Fibroblast of mammary gland (primary cell): ENCODE data around the gene BET1L.

Experiments
- DNase-seq: peaks from one replicate; pipeline ENCODE4 v3.0.0-alpha.2; 2010; ENCODE audit warnings: low read depth
- H3K4me3 ChIP-seq: 2 replicates; pipeline ENCODE4 v1.5.1; 2011; ENCODE audit warnings: low read depth, mild to moderate bottlenecking, low read length, moderate library complexity; ENCODE audit not compliant: control insufficient read depth
- TF ChIP-seq, protein P1 (sequence below): conservative IDR thresholded peaks from 2 replicates; pipeline ENCODE4 v1.5.1; 2011; ENCODE audit warnings: low read depth, low read length, inconsistent platforms; ENCODE audit not compliant: control insufficient read depth, insufficient read depth

BET1L gene, protein sequence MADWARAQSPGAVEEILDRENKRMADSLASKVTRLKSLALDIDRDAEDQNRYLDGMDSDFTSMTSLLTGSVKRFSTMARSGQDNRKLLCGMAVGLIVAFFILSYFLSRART

GRCh38 chr11:207208-207862 is at the start of gene BET1L, which contains the start of gene RIC8A:
TSS of gene BET1L (minus strand) at chr11:207399. CDS start at chr11:207321, 78 bp downstream.
TSS of gene RIC8A (plus strand) at chr11:207708. CDS start at chr11:208855, 1,147 bp downstream.
- peak within 1 kb of the TSS; percentile 95 for H3K4me3 ChIP-seq
- DNase-seq: peak; percentile 99
- TF ChIP-seq, protein P1, sequence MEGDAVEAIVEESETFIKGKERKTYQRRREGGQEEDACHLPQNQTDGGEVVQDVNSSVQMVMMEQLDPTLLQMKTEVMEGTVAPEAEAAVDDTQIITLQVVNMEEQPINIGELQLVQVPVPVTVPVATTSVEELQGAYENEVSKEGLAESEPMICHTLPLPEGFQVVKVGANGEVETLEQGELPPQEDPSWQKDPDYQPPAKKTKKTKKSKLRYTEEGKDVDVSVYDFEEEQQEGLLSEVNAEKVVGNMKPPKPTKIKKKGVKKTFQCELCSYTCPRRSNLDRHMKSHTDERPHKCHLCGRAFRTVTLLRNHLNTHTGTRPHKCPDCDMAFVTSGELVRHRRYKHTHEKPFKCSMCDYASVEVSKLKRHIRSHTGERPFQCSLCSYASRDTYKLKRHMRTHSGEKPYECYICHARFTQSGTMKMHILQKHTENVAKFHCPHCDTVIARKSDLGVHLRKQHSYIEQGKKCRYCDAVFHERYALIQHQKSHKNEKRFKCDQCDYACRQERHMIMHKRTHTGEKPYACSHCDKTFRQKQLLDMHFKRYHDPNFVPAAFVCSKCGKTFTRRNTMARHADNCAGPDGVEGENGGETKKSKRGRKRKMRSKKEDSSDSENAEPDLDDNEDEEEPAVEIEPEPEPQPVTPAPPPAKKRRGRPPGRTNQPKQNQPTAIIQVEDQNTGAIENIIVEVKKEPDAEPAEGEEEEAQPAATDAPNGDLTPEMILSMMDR: no peak

DNA sequence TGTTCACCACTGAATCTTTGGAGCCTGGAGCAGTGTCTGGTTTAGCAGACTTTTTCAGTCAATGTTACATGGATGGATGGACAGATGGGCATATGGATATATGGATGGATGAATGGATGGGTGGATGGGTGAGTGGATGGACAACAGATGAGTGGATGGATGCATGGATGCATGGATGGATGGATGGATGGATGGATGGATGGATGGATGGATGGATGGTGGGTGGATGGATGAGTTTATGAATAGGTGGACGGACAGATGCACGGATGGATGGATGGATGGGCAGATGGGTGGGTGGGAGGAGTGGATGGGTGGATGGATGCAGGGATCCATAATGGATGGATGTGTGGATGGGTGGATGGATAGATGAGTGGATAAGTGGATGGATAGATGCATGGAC is 48.6 kb upstream of the BET1L start:
- TF ChIP-seq, protein P1: no peak
- DNase-seq: no peak

DNA sequence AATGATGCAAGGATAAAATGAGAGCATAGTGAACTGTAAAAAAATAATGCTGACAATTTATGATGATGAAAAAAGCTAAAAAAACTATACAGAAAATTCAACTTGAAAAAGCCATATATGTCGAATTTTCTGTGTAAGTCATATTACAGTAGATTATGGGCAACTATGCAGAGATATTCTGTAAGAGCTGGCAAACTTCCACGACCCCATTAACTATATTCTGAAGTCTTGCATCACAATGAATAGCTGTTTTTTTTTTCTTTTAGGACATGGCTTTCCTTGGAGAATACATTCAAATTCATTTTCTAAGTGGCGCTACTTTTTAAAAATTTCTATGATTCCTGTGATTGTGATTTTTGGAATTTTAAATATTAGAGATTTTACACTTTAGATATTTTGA is 48.0 kb upstream of the BET1L start:
- DNase-seq: peak; percentile 31
- TF ChIP-seq, protein P1: no peak
- no peak overlapping the region for H3K4me3 ChIP-seq

More for the DNA sequence above, 48.6 kb upstream of the BET1L start:
- no peak overlapping the region for H3K4me3 ChIP-seq

- TF ChIP-seq, protein P1: no peak
- no peak for DNase-seq
- H3K4me3 ChIP-seq: no peak overlapping the region
Observed at GRCh38 chr11:253886-254270, 46.7 kb upstream of the BET1L start.

DNA sequence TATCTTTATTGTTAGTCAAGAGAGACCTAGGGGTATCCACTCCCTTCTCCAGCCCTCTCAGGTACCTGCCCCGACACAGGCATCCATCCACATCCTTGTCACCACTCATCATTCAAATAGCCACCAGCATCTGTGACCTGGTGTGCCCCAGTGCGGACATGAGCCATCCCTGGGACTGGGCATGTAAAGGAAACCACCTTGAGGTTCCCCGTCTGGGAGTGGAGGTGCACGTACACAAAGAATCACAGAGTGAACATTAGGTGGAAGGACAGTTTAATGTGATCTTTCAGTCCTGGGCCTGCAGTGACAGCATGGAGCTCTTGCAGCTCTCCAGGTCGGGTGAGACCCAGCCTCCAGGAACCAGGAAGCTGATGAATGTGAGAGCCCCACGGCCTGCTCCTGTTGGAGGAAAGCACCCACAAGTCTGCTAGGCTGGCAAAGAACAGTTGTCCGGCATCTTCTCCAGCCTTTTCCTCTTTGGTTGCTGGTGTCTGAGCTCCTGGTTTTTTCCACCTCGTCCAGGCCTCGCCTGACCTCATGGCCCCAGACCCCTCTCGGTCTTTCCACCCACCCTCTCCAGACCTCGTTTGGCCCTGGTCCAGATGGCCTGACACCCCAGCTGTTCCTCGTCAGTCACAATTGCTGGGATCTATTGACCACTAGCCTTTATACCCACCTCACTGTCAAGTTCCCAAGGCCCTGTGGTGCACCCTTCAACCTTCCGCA is 46.1 kb upstream of the BET1L start:
- no peak for DNase-seq
- no peak overlapping the region for H3K4me3 ChIP-seq
- TF ChIP-seq, protein P1: no peak

- no peak for DNase-seq
- TF ChIP-seq, protein P1: no peak
- H3K4me3 ChIP-seq: no peak overlapping the region
Observed at GRCh38 chr11:252666-253065, 45.5 kb upstream of the BET1L start.
